ENCODE results near the gene GPAM. TPM values are rescaled to one million over a fixed set of nuclear protein-coding genes. Genes with fewer than 3 reads are reported as not detected.
"Not testable (repeated sequence)": the region's sequence is repeated elsewhere in the genome, so short reads cannot be mapped to it uniquely, and the experiment has no call there.

The GPAM gene
- total RNA-seq, 2 donors from 2014 or later, result 8.6 to 10.9 TPM

- intact Hi-C loops (cut with DNase I, micrococcal nuclease), result no loop called here
- DNase-seq (no peak), ATAC-seq (no peak)
These were observed 36.8 kb downstream of the GPAM start for GRCh38 chr10:112146799-112147198.

DNA sequence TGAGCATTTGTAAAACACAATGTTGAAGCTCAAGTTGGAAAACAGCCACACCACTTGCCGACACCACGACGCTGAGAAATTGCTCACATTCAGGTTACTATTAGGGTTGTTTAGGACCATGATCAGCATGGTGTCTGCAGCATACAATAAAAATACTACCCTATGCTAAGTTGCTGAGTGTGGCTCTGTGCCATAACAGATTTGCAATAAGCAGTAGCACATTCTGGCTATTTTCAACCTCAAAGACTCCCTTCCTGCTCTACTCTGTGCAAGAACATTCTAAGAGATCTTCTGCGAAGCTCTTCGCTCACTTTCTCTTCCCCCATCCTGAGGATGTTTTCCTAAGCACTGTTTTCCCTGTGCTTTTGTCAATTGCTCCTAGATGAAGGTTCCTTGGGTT lies 38.3 kb downstream of the GPAM start:
- DNase-seq, result no peak

DNA sequence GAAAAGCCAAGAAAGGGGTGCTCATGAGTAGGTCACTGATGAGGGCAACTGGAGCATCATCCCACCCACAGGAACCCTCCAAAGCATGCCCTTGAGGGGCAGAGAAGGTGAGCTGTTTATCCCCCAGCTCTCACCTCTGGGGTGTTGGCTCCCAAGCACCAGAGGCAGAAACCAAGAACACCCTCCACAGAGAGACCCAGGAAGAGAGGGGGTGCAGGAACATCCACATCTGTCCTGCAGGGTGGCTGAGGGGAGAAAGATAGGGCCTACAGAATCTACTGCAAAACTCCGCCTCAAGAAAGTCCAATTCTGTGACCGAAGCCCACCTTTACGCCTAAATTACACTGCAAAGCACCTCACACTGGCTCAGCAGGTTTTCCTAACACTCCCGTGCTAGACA lies 40.1 kb downstream of the GPAM start:
- ATAC-seq (no peak), DNase-seq (no peak)
- intact Hi-C loops (cut with DNase I, micrococcal nuclease), result no loop called here

More for the DNA sequence above, 38.3 kb downstream of the GPAM start:
- ATAC-seq, result no peak
- intact Hi-C loops (cut with DNase I, micrococcal nuclease), result no loop called here

GRCh38 chr10:112141292-112141691 lies 42.3 kb downstream of the GPAM start:
- ATAC-seq (no peak), DNase-seq (no peak)
- intact Hi-C loops (cut with DNase I, micrococcal nuclease), result no loop called here

GRCh38 chr10:112140110-112140970 lies 43.2 kb downstream of the GPAM start:
- intact Hi-C loops (cut with DNase I, micrococcal nuclease), result no loop called here
- DNase-seq (peak; percentile 61 to 79), ATAC-seq (peak; percentile 95)

DNA sequence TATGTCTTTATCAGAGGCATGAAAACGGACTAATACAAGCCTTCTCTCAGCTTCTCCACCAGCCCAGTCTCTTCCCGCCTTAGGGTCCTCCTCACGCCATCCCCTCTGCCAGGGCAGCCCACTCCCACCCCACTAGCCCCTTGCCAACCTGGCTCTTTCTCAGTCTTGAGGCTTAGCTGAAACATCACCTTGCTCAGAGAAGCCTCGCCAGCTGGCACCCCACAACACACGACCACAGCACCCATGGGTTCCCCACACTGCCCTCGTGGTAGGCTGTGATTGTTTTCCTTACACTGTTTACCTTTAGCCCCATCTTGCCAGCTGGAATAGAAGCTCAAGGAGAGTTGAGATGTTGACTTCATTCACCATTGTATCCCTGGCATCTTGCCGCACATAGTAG lies 44.4 kb downstream of the GPAM start:
- DNase-seq (no peak), ATAC-seq (no peak)
- intact Hi-C loops (cut with DNase I, micrococcal nuclease), result loop anchor here in 1 of 2 donors (5.0 kb wide), 1 partner anchor 382 kb away; no protein-coding TSS in a partner anchor

DNA sequence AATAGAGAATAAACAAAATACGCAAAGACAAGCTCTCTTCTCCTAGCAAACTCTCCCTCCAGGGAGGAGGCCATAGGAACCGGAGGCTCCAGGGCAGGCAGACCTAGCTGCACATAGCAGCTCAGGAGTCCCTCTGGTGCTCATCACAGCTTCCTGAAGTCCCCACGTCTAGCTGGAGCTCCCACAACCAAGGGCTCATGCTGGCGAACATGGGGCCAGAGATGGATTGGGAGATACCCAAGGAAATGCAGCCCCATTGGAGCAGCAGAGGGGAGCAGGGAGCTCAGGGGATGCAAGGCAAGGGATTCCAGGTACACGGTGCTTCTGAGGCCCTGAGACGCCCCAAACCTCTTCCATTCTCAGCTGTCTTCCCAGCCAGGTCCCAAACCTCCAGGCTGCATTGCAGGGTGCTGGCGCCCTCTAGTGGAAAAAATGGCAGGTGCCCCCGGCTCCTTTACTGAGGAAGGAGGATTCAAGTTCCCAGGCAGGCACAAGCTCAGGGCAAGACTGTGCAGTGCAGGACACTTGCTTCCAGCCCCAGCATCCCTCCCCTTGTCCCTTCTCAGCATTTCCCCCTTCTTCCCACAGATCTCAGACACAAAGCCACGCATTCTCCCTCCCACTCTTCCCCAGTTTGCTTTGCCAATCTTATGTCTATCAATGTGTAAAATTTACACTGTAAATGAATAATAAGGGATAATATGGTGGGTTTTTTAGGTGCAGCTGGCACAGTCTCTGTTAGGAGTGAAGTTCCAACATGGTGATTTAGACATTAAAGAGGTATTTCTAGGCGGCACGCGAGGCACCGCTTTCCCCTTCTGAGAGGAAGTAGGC lies 46.2 kb downstream of the GPAM start:
- intact Hi-C loops (cut with DNase I, micrococcal nuclease), result loop anchor here in 1 of 2 donors (5.0 kb wide), 1 partner anchor 380 kb away; no protein-coding TSS in a partner anchor

DNA sequence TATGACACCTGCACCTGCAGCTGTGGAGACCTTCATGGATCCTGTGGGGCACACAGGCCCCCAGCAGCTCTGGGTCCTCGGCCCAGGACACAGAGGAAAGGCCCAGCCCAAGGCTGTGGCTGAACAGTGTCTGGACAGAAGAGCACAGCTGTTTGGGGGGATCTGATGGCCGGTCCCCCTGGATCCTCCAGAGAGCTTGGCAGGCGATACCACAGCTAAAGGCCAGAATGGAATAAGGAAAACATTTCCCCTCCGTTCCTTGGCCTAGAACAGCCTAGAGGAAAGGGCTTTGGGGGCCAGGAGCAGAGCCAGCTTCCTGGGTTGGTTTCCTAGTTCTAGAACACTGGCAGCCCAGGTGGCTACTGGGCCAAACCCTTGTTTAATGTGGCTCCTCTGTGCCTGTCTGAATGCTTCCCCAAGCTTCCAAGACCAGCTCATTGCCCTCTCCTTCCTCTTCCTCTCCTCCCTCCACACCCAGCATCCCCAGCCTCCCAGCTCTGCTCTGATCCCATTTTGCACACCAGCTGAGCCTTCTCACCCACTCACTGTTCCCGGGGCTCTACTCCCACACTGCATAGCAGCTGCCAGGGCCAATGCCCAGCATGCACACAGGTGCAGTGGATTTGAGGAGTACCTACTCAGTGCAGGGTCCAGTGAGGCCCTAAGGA lies 46.9 kb downstream of the GPAM start:
- DNase-seq (no peak), ATAC-seq (no peak)
- intact Hi-C loops (cut with DNase I, micrococcal nuclease), result loop anchor here in 1 of 2 donors (5.0 kb wide), 1 partner anchor 379 kb away; no protein-coding TSS in a partner anchor

More for the DNA sequence above, 46.2 kb downstream of the GPAM start:
- ATAC-seq, result peak; percentile 79
- peak; percentile 37 to 78 for DNase-seq

- DNase-seq, result no peak
- intact Hi-C loops (cut with DNase I, micrococcal nuclease), result loop anchor here in 1 of 2 donors (5.0 kb wide), 1 partner anchor 378 kb away; no protein-coding TSS in a partner anchor
- no peak for ATAC-seq
These were observed 48.0 kb downstream of the GPAM start for GRCh38 chr10:112135604-112136003.

DNA sequence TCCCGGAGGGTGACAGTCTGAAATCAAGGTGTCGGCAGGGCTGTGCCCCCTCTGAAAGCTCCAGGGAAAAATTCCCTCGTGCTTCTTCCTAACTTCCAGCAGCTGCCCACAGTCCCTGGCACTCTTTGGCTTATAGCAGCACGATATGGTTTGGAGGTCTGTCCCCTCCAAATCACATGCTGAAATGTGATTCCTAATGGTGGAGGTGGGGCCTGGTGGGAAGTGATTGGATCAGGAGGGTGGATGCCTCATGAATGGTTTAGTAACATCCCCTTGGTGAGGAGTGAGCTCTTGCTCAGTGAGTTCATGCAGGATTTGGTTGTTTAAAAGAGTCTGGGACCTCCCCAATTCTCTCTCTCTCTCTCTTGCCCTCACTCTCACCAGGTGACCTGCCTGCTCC lies 51.1 kb downstream of the GPAM start:
- ATAC-seq (no peak), DNase-seq (no peak)
- intact Hi-C loops (cut with DNase I, micrococcal nuclease), result no loop called here

GRCh38 chr10:112131996-112132395 lies 51.6 kb downstream of the GPAM start:
- ATAC-seq (no peak), DNase-seq (no peak)
- intact Hi-C loops (cut with DNase I, micrococcal nuclease), result no loop called here

DNA sequence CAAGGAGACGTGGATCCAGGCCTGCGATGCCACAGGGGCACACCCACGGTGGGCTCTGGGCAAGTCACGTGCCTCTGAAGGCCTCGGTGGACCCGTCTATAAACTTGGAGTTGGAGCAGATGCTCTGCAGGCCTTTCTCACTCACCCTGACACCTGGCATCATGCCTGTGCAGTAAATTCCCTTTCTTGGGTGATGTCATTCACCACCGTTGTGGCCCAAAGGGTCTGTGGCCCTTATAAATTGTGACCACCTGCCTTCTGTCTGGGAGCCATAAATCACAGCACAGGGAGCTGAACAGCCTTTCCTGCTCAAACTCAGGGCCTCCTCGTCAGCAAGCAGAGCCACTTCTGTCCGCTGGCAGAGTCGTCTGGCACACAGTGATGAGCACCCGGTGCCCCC lies 52.2 kb downstream of the GPAM start:
- intact Hi-C loops (cut with DNase I, micrococcal nuclease), result no loop called here
- DNase-seq, result no peak
- no peak for ATAC-seq

- ATAC-seq, result no peak
- intact Hi-C loops (cut with DNase I, micrococcal nuclease), result no loop called here
- no peak for DNase-seq
These were observed 56.7 kb downstream of the GPAM start for GRCh38 chr10:112126901-112127300.

GRCh38 chr10:112126172-112126571 lies 57.4 kb downstream of the GPAM start:
- no peak for ATAC-seq
- DNase-seq, result no peak
- intact Hi-C loops (cut with DNase I, micrococcal nuclease), result no loop called here

DNA sequence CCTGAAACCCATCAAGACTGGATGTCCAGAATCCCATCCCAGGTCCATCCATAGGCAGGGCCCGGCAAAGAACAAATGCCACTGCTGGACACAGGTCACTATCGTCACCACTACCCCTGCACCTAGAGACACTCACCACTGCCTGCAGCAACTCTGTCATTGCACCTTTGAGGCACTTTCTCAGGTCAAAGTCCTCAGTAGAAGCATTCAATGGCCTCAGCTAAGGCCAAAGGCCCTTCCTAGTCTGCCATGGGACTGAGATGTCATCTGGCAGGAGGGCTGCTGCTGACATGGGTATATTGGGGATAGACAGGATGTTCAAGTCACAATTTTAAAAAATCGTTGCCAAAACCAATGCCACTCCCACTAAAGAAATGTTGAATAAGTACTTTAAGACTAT lies 58.7 kb downstream of the GPAM start:
- intact Hi-C loops (cut with DNase I, micrococcal nuclease), result no loop called here
- no peak for ATAC-seq
- no peak for DNase-seq

GRCh38 chr10:112122827-112123226 lies 60.7 kb downstream of the GPAM start:
- intact Hi-C loops (cut with DNase I, micrococcal nuclease), result no loop called here
- ATAC-seq, result no peak
- no peak for DNase-seq

DNA sequence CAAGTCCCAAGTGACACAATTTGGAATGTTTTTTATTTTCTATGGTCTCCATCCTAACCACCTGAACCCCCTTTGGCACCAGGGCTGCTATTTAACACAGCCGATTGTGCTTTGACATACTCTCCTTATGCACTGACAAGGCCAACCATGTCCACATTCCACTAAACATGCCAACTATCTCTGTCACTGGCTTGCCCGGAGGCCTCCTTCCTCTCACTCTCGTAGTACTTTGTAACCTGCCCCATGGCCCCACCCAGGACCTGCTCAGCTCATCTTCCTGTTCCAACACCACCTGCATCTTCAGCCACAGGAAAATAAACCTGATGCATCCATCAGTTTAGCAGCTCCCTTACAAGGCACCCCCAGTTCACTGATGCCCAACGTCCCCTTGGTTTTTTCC lies 63.1 kb downstream of the GPAM start:
- intact Hi-C loops (cut with DNase I, micrococcal nuclease), result no loop called here
- DNase-seq (no peak), ATAC-seq (no peak)

DNA sequence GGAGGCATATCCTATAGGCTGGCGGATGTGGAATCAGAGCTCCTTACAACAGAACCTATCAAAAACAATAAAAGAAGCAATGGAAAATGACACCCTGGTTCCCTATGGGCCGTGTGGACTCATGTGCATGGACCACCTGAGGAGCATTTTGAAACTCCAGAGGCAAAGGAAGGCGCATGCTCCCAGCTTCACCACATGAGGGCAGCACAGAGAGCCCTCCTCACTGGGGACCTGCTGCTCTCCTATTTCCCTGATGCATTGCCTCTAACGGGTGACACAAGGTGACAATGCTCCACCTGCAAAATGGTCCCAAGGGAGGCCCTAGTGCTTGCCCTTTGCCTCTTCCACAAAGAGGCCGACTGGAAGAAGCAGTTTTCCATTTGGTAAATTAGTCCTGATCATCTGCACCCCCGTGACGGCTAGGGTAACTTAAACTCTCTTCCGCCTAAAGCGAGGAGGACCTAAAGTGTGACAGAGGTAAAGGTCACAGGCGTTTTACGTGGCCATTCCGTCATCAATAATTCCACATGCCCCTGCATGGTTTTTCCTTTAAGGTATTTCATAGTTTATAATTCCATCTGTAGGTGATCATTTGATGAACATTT lies 67.7 kb downstream of the GPAM start:
- intact Hi-C loops (cut with DNase I, micrococcal nuclease), result no loop called here
- ATAC-seq (peak; percentile 64), DNase-seq (peak in 1 of 2 donors; percentile 38)

- ATAC-seq; intact Hi-C loops (cut with DNase I, micrococcal nuclease); DNase-seq: not testable (repeated sequence)
These were observed 73.8 kb downstream of the GPAM start for GRCh38 chr10:112109779-112110178.
